Measurements from ENCODE around the gene TMEM82. TPM values are rescaled to one million over a fixed set of nuclear protein-coding genes. Genes with fewer than 3 reads are reported as not detected.

The TMEM82 gene
- total RNA-seq, 1 donor from 2014 or later = not detected

- Histone ChIP-seq H3K27me3 (no peaks in the 10 kb centered on the region), H3K4me1 (peaks cover 22% of the 10 kb centered on the region), H3K27ac (no peak overlapping the region), H3K4me3 (no peak overlapping the region), H3K36me3 (peaks cover 25% of the 10 kb centered on the region), H3K9me3 (no peaks in the 10 kb centered on the region)
- DNase-seq (no peak), ATAC-seq (no peak)
- no peak for TF ChIP-seq CTCF (IDR thresholded peaks at IDR 0.05)
- intact Hi-C loops (cut with DNase I) = no loop called here
Measured at GRCh38 chr1:15737324-15738319, 4.7 kb upstream of the TMEM82 start.

DNA sequence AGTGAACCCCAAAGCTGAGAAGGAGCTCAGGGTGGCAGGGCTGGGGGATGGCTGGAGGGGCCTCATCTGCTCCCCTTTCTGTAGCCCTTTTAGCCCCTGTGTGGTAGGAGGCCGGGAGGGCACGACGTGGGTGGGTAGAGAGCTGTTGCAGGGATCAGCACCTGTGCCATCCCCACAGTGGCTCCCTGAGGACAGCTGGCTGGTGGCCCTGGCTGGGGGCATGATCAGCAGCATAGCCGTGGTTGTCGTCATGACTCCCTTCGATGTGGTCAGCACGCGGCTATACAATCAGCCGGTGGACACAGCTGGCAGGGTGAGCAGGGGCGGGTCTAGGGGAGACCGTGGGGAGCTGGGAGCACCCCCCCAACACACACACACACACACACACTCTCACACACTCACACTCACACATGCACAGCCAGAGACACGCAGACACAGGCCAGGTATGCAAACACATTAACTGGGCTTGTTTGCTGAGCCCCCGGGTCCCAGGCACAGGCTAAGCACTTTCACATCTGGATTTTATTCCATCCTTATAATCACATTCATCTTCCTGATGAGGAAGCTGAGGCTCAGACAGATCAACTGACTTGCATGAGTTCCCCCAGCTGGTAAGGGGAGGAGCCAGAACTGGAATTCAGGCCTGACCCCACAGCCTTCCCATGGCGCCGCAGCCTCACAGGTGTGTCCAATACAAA lies 3.7 kb upstream of the TMEM82 start:
- DNase-seq (no peak), ATAC-seq (no peak)
- intact Hi-C loops (cut with DNase I) = no loop called here
- peaks cover 22% of the 10 kb centered on the region for H3K4me1 ChIP-seq
- H3K27ac ChIP-seq = no peak overlapping the region
- H3K4me3 ChIP-seq = no peak overlapping the region
- H3K27me3 ChIP-seq = no peaks in the 10 kb centered on the region
- H3K9me3 ChIP-seq = no peaks in the 10 kb centered on the region
- peaks cover 15% of the 10 kb centered on the region for H3K36me3 ChIP-seq
- no peak for TF ChIP-seq CTCF (IDR thresholded peaks at IDR 0.05)

GRCh38 chr1:15739259-15739658 lies 3.0 kb upstream of the TMEM82 start:
- intact Hi-C loops (cut with DNase I) = no loop called here
- Histone ChIP-seq H3K36me3 (peaks cover 8% of the 10 kb centered on the region), H3K9me3 (no peaks in the 10 kb centered on the region), H3K27me3 (no peaks in the 10 kb centered on the region), H3K4me1 (peaks cover 22% of the 10 kb centered on the region), H3K27ac (no peak overlapping the region), H3K4me3 (no peak overlapping the region)
- ATAC-seq = no peak
- TF ChIP-seq CTCF (IDR thresholded peaks at IDR 0.05) = no peak
- no peak for DNase-seq

GRCh38 chr1:15739745-15740144 lies 2.6 kb upstream of the TMEM82 start:
- Histone ChIP-seq H3K4me1 (peaks cover 22% of the 10 kb centered on the region), H3K36me3 (peaks cover 4% of the 10 kb centered on the region)
- no peak for TF ChIP-seq CTCF (IDR thresholded peaks at IDR 0.05)

GRCh38 chr1:15740924-15741850 lies 1.1 kb upstream of the TMEM82 start:
- peak; percentile 86 for TF ChIP-seq CTCF (IDR thresholded peaks at IDR 0.05)

More at GRCh38 chr1:15739745-15740144, 2.6 kb upstream of the TMEM82 start:
- no peak overlapping the region for H3K4me3 ChIP-seq
- DNase-seq (no peak), ATAC-seq (no peak)
- H3K27me3 ChIP-seq = no peaks in the 10 kb centered on the region
- H3K9me3 ChIP-seq = no peaks in the 10 kb centered on the region
- no peak overlapping the region for H3K27ac ChIP-seq
- intact Hi-C loops (cut with DNase I) = no loop called here

More at GRCh38 chr1:15740924-15741850, 1.1 kb upstream of the TMEM82 start:
- intact Hi-C loops (cut with DNase I) = no loop called here
- Histone ChIP-seq H3K36me3 (no peaks in the 10 kb centered on the region), H3K27ac (no peak overlapping the region), H3K4me1 (peaks cover 16% of the 10 kb centered on the region), H3K27me3 (no peaks in the 10 kb centered on the region), H3K9me3 (no peaks in the 10 kb centered on the region), H3K4me3 (no peak overlapping the region)
- ATAC-seq = peak; percentile 92
- peak; percentile 91 for DNase-seq

Measured in upper lobe of right lung (tissue), 1 donor.